DOHH2 (cell line): ENCODE results near the gene ANKS1B.

Experiments used
- EZH2phosphoT487 ChIP-seq: fragments of 200-600 bp; sonication (generic); IDR thresholded peaks from 2 replicates; pipeline ENCODE4 v1.6.1; 2017; ENCODE audit warnings: borderline replicate concordance, mild to moderate bottlenecking, antibody characterized with exemption, low read length, moderate library complexity, mixed read lengths
- TF ChIP-seq, protein P1 (sequence below): fragments of 200-600 bp; sonication (generic); IDR thresholded peaks from one replicate; pipeline ENCODE4 v1.5.1; 2014; ENCODE audit warnings: antibody characterized with exemption, mild to moderate bottlenecking, low read depth, low read length; ENCODE audit not compliant: poor library complexity, severe bottlenecking

DNA sequence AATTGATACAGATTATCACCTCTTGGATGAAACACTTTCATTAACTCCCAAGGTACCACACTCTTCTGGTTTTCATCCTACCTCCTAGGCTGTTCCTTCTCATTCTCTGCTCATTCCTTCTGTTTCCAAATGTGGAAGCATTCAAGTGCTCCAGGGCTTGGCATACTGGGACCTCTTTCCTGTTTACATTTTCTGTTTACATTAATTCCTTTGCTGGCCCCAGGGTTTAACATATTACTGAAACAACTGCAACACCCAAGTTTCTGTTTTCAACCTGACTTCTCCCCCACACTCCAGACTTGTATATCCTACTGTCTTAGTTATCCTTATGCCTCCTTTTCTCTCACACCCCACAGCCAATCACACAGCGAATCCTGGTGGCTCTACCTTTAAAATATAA is 723.5 kb downstream of the ANKS1B start:
- TF ChIP-seq, protein P1, sequence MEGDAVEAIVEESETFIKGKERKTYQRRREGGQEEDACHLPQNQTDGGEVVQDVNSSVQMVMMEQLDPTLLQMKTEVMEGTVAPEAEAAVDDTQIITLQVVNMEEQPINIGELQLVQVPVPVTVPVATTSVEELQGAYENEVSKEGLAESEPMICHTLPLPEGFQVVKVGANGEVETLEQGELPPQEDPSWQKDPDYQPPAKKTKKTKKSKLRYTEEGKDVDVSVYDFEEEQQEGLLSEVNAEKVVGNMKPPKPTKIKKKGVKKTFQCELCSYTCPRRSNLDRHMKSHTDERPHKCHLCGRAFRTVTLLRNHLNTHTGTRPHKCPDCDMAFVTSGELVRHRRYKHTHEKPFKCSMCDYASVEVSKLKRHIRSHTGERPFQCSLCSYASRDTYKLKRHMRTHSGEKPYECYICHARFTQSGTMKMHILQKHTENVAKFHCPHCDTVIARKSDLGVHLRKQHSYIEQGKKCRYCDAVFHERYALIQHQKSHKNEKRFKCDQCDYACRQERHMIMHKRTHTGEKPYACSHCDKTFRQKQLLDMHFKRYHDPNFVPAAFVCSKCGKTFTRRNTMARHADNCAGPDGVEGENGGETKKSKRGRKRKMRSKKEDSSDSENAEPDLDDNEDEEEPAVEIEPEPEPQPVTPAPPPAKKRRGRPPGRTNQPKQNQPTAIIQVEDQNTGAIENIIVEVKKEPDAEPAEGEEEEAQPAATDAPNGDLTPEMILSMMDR: no peak
- no peak for TF ChIP-seq EZH2phosphoT487
